ENCODE results near the gene ATXN8OS.

DNA sequence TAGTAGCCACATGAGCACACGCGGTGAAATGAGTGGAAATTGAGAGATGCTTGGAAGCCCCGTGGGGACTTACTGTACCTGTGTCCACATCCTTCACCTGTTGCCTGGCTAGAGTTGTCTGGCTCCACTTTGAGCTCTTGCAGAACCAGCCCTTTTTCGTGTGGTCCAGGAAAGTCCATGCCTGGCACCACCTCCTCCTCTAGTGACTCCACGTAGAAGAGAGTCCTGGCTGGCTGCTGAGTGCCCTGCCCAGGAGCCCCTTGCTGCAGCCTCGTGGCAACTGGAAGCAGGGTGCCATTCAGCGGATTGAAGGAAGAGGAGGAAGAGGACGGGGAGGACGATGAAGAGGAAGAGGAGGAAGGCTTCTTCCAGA, 515 bp upstream of the ATXN8OS start:
- TF ChIP-seq, protein P1, sequence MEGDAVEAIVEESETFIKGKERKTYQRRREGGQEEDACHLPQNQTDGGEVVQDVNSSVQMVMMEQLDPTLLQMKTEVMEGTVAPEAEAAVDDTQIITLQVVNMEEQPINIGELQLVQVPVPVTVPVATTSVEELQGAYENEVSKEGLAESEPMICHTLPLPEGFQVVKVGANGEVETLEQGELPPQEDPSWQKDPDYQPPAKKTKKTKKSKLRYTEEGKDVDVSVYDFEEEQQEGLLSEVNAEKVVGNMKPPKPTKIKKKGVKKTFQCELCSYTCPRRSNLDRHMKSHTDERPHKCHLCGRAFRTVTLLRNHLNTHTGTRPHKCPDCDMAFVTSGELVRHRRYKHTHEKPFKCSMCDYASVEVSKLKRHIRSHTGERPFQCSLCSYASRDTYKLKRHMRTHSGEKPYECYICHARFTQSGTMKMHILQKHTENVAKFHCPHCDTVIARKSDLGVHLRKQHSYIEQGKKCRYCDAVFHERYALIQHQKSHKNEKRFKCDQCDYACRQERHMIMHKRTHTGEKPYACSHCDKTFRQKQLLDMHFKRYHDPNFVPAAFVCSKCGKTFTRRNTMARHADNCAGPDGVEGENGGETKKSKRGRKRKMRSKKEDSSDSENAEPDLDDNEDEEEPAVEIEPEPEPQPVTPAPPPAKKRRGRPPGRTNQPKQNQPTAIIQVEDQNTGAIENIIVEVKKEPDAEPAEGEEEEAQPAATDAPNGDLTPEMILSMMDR (IDR thresholded peaks at IDR 0.05; ENCODE audit: poor library complexity, severe bottlenecking) = no peak
- TF ChIP-seq TAF1 (IDR thresholded peaks at IDR 0.05; ENCODE audit: low read depth) = no peak
- TF ChIP-seq EP300 (conservative IDR thresholded peaks at IDR 0.05; ENCODE audit: poor library complexity, severe bottlenecking) = no peak
- TF ChIP-seq, protein P2, sequence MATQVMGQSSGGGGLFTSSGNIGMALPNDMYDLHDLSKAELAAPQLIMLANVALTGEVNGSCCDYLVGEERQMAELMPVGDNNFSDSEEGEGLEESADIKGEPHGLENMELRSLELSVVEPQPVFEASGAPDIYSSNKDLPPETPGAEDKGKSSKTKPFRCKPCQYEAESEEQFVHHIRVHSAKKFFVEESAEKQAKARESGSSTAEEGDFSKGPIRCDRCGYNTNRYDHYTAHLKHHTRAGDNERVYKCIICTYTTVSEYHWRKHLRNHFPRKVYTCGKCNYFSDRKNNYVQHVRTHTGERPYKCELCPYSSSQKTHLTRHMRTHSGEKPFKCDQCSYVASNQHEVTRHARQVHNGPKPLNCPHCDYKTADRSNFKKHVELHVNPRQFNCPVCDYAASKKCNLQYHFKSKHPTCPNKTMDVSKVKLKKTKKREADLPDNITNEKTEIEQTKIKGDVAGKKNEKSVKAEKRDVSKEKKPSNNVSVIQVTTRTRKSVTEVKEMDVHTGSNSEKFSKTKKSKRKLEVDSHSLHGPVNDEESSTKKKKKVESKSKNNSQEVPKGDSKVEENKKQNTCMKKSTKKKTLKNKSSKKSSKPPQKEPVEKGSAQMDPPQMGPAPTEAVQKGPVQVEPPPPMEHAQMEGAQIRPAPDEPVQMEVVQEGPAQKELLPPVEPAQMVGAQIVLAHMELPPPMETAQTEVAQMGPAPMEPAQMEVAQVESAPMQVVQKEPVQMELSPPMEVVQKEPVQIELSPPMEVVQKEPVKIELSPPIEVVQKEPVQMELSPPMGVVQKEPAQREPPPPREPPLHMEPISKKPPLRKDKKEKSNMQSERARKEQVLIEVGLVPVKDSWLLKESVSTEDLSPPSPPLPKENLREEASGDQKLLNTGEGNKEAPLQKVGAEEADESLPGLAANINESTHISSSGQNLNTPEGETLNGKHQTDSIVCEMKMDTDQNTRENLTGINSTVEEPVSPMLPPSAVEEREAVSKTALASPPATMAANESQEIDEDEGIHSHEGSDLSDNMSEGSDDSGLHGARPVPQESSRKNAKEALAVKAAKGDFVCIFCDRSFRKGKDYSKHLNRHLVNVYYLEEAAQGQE (IDR thresholded peaks at IDR 0.05; ENCODE audit: borderline replicate concordance) = no peak
- TF ChIP-seq EZH2 (IDR thresholded peaks at IDR 0.05; ENCODE audit: borderline replicate concordance, insufficient read depth, low read length, poor library complexity, severe bottlenecking) = no peak
- TF ChIP-seq SMC3 (conservative IDR thresholded peaks at IDR 0.05; ENCODE audit: poor library complexity) = no peak
- TF ChIP-seq POLR2AphosphoS5 (IDR thresholded peaks at IDR 0.05) = no peak

Measured in neural cell (in vitro differentiated cells).